ENCODE measurements around the gene BRMS1. TPM values are rescaled to one million over a fixed set of nuclear protein-coding genes. Genes with fewer than 3 reads are reported as not detected.

BRMS1 gene
- polyA plus RNA-seq, 4 donors = 15.3 to 36.1 (median 29.9) TPM

DNA sequence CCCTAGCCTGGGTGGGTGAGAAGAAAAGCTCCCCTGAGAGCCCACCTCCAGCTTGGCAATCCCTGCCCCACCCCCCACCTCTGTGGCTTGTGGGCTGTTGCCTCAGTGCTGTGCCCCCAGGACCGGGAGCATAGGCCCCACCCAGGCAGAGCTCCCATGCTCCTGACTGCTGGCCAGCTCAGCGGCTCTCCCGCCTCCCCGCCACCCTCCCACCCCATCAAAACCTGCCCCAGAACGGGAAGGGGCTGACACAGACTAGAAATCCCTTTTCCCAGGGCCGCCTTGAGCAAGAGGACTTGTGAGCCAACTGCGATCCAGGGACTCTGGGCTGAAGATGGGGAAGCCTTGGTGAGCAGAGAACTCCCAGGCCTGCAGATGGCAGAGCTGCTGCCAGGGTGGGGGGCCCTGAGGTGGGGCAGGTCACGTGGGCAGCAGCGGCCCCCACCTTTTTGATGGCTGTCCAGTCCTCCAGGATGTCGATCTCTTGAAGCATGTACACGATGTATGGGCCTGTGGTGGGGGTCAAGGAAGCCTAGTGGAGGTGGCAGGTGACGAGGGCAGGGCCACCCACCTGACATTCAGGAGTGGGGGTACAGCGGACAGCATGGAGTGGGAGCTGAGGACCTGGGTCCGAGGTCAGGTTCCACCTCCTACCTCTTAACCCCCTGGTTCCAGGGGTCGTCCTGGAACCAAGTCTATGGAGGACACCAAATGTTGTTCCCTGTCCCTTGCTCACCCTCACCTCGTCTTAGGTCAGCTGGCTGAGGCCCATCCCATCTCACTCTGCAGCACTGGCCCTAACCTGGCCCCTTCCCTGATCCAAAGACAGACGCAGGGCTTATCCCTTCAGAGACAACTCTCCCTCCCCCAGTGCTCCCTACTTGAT lies 6.4 kb downstream of the BRMS1 start:
- no peak for DNase-seq (ENCODE audit: low read depth in 4 of 4, low spot score in 3 of 4)

- DNase-seq (ENCODE audit: low read depth in 4 of 4, low spot score in 3 of 4) = no peak
Observed at GRCh38 chr11:66337103-66337899, 7.6 kb downstream of the BRMS1 start.

DNA sequence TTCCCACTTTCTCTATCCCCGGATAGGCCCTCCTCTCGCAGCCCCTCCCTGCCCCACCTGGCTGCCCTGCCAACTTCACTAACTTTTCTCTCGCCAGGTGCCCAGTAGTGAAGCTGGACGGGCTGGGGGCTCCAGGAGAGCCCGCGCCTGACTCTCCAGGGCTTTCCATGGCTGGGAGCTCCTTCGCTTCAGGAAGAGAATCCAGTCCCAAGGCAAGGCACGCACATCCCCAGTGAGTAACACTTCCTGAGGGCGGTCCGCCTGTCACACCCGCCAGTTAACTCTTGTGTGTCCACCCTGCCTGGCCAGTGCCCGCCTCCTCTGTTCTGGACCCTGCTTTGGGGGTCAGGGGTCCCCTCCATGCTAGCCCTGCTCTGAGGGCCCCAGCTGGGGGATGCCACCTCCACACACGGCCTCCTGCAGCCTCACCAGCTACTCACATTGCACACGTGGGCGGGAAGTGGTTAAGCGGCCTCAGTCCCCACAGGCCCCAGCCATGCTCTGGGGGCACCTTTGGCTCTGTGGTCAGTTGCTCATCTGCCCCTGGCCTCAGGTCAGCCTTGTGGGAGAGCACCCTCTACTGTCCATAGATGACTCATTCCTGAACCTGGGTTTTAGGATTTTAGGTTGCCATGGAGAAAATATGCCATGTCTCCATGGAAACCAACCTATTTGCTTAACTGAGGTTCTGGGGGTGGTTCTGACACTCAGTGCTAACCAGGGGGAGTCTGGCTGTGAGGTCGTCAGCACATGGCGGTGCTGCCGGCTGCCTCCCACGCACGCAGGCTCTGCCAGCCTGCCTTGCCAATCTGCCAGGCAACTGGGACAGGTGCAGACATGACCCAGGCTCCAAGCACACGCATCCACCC lies 8.4 kb downstream of the BRMS1 start, which contains the start of gene RIN1:
Gene RIN1, minus strand, starts transcription at position 201 of the 869 bp plus-strand sequence. Its CDS starts 32 bp downstream, at position 169.
- DNase-seq (ENCODE audit: low read depth in 4 of 4, low spot score in 3 of 4) = no peak

GRCh38 chr11:66335531-66336233 lies 9.2 kb downstream of the BRMS1 start:
- DNase-seq (ENCODE audit: low read depth in 4 of 4, low spot score in 3 of 4) = no peak

DNA sequence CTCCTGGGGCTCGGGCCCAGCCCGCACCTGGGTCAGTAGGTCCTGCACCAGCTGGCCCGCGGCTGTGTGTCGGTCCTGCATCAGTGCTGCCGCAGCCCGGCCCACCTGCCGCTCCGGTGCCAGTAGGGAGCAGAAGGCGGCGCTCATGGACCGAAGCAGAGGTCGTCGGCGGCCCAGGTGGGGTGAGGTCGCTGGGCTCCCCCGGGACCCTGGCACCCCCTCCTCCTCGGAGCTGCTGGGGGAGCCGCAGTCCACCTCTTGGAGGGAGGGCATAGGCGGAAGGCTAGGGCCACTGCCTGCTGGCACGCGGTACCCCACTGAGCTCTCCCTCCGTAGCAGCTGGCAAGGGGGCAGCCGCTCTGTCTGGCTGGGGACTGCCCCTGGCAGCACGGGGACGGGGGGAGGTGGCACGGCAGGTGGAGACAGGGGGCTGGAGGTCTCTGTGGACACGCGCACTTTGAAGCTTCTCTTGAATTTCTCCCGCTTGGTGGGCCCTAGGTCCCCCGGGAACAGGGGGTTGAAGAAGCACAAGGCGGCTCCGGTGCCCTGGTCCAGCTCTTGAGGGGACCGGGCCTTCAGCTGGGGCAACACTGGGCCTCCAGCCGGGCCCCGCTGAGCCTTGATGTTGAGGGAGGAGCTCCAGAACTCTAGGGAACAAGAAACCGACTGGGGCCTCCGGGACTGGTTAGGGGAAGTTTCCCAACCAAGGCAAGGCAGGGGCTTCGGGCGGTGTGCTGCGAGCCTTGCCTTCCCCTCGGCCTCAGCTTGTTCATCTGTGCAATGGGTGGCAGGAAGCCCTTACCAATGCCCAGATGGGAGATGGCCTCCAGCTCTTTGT lies 10.1 kb downstream of the BRMS1 start:
- DNase-seq (ENCODE audit: low read depth in 4 of 4, low spot score in 3 of 4) = no peak

- DNase-seq (ENCODE audit: low read depth in 4 of 4, low spot score in 3 of 4) = no peak
Observed at GRCh38 chr11:66333896-66334604, 10.9 kb downstream of the BRMS1 start.

GRCh38 chr11:66333220-66333877 lies 11.6 kb downstream of the BRMS1 start:
- no peak for DNase-seq (ENCODE audit: low read depth in 4 of 4, low spot score in 3 of 4)

GRCh38 chr11:66332371-66333219 lies 12.3 kb downstream of the BRMS1 start:
- no peak for DNase-seq (ENCODE audit: low read depth in 4 of 4, low spot score in 3 of 4)

DNA sequence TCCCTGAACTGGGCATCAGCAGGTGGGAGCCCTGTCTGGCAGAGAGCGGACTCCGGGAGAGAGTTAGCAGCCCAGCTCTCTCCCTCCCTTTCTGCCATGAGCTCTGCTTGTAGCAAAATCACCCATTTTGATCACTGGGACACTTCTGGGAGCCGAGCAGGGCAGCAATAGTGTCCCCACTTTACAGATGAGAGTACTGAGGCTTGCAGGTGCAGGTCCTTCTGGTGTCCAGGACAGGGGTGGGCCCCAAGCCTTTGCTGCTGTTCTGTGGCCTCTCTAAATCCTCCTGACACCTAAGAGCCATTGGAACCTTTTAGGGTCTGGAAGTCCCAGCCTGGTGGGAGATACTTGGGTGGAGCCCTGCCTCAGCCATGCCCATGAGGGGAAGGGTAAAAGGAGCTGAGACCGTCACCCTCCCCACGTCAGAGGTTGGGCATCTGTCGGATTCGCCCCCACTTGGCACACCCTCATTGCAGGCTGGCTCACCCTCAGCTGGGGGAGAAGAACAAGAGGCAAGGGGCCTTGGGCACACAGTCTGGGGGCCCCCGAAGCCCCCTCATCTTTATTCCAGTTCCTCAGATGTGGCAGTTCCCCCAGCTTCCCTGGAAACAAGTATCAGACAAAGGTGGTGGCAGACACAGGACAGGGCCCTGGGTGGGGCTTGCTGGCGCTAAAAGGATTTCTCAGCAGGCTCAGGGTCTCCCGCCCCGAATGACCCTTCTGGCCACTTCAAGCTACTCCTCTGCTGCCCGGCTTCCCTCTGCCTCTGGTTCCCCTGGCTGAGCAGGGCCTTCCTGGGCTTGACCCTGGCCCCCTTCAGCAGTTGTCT lies 13.1 kb downstream of the BRMS1 start:
- no peak for DNase-seq (ENCODE audit: low read depth in 4 of 4, low spot score in 3 of 4)

GRCh38 chr11:66330931-66331330 lies 14.0 kb downstream of the BRMS1 start:
- DNase-seq (ENCODE audit: low read depth in 4 of 4, low spot score in 3 of 4) = no peak

DNA sequence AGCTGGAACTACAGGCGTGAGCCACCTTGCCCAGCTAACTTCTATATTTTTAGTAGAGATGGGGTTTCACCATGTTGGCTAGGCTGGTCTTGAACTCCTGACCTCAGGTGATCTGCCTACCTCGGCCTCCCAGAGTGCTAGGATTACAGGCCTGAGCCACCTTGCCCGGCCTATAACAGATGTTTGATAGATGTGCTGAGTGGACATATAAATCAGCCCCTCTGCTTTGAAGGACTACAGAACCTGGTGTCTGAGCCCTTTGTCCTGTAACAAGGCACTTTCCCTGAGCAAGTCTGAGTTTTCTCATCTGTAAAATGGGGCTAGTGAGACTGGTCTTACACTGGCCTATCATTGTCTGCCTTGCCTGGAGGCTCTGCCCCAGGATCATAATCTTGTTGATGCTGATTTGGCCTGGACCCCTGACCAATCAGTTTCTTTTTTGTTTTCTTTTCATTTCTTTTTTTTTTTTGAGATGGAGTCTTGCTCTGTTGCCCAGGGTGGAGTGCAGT lies 15.7 kb downstream of the BRMS1 start:
- no peak for DNase-seq (ENCODE audit: low read depth in 4 of 4, low spot score in 3 of 4)

DNA sequence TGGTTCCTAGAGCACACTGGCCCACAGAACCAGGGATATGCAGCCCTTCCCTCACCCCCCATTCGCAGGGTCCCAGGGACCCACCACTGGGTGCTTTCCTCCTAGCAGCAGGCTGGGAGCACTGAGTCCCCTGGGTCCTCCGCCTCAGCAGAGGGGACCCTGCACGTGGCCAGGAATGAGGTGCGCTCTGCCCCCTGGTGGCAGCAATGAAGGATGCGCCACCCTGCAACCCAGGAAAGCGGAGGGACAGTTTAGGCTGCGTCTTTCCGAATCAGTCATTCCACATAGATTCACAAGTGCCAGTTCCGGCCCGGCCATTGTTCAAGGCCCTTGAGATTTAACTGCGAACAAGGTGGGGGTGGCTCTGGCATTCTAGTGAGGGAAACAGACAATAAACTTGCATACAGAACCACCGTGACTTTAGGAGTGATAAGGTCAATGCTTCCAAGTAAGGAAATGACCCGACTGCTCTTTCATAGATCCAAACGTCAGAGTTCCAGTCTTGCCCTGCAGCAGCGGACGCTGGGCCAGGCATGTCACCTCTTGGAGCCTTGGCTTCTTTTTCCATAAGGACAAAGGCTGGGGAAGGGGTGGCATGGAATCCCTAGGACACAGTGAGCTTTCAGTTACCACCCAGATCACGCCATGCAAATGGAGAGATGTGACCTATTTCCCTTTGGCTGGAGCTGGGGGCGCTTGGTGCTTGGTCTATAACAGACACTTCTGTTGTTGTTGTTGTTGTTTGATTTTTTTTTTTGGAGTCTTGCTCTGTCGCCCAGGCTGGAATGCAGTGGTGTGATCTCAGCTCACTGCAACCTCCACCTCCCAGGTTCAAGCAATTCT lies 16.4 kb downstream of the BRMS1 start:
- DNase-seq (ENCODE audit: low read depth in 4 of 4, low spot score in 3 of 4) = no peak

DNA sequence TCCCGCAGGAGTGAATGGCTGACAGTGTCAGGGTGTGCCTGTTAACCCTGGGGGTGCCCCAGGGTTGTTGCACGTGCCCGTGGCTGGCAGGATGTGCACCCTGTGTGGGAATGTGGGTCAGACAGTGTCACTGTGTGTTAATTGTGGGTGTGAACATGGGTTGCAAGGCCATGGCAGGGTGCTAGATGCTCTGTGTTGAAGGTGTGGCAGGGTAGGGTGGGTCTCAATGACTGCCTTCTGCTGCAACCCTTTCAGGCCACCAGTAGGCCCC lies 16.9 kb downstream of the BRMS1 start:
- DNase-seq (ENCODE audit: low read depth in 4 of 4, low spot score in 3 of 4) = no peak

DNA sequence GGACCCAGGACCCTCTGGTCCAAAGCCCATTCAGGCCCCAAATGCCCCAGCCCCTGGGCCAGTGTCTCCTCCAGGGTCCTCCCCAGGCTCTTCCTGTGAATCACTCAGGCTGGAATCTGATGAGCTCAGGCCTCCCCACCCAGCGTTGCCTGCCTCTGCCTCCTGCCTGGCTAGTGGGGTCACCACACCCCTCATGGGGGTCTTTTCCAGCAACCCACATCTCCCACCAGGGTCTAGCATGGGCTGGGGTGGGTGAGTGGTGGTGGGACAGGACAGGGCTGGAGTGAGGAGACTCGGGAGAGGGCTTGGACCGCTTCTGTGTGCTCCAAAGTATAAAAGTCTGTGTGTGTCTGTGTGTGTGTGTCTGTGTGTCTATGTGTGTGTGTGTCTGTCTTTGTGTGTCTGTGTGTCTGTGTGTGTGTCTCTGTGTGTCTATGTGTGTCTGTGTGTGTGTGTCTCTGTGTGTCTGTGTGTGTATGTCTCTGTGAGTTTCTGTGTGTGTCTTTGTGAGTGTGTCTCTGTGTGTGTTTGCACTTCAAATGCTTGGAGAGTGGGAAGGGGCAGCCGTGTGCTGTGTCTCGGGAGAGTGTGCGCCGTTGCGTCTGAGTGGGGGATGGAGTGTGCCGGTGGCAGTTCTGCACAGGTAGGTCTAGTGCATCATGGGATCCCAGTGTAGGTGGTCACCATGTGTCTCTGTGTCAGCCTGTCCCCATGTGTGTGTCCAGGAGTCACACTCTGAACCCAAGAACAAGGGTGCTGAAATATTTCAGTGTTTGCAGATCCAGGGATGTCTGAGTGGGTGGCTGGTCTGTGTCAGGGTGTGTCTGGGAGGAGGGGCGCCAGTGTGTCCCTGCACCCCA lies 17.5 kb downstream of the BRMS1 start:
- no peak for DNase-seq (ENCODE audit: low read depth in 4 of 4, low spot score in 3 of 4)
